Gastrocnemius medialis (tissue), 4 donors: ENCODE measurements around the gene C4orf50.

Experiments
- POLR2A ChIP-seq, 2 donors: fragments of 450-650 bp; IDR thresholded peaks; one replicate each; pipeline ENCODE4 v1.6.1; 2017; ENCODE audit warnings: antibody characterized with exemption in 2 of 2, mild to moderate bottlenecking in 2 of 2, moderate library complexity in 2 of 2
- TF ChIP-seq, protein P1 (sequence below), 5 experiments: fragments of 450-650 bp in 3 of 5; fragments of 200-600 bp in 2 of 5; sonication (generic) in 2 of 5; IDR thresholded peaks in 4 of 5; conservative IDR thresholded peaks in 1 of 5; 1 replicate in 4 of 5; 2 replicates in 1 of 5; pipeline ENCODE4 v1.5.1; 2016 to 2019; ENCODE audit warnings: antibody characterized with exemption in 5 of 5, mild to moderate bottlenecking in 3 of 5, moderate library complexity in 3 of 5

DNA sequence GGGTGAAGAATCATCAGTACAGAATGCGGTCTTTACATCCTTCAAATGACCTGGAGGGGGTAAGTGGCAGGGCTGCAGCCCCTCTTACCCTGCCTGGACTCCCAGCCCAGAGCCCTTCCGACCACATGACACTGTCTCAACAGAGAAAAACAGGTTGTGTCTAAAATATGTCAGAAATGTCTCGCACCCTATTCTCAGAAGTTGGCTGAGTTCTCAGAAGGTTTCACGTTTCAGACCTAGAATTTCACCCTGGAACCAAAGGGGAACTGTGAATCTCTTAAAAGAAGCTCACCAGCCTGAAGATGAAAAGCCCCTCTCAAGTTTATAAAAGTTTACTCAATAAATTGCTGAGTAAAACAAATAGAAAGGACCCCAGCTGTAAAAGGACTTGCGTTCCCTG, 118.3 kb downstream of the C4orf50 start:
- TF ChIP-seq, protein P1, sequence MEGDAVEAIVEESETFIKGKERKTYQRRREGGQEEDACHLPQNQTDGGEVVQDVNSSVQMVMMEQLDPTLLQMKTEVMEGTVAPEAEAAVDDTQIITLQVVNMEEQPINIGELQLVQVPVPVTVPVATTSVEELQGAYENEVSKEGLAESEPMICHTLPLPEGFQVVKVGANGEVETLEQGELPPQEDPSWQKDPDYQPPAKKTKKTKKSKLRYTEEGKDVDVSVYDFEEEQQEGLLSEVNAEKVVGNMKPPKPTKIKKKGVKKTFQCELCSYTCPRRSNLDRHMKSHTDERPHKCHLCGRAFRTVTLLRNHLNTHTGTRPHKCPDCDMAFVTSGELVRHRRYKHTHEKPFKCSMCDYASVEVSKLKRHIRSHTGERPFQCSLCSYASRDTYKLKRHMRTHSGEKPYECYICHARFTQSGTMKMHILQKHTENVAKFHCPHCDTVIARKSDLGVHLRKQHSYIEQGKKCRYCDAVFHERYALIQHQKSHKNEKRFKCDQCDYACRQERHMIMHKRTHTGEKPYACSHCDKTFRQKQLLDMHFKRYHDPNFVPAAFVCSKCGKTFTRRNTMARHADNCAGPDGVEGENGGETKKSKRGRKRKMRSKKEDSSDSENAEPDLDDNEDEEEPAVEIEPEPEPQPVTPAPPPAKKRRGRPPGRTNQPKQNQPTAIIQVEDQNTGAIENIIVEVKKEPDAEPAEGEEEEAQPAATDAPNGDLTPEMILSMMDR (IDR thresholded peaks at IDR 0.05 in 4 of 5, conservative IDR thresholded peaks at IDR 0.05 in 1 of 5), result no peak
- no peak for TF ChIP-seq POLR2A (IDR thresholded peaks at IDR 0.05)
